ENCODE measurements around the gene WDR70.
"Not testable (repeated sequence)": the region's sequence is repeated elsewhere in the genome, so short reads cannot be mapped to it uniquely, and the experiment has no call there.

Gene WDR70

GRCh38 chr5:37628876-37629275 lies 249.8 kb downstream of the WDR70 start:
- in situ Hi-C loops (cut with MboI; ENCODE audit: low sequenced_read_pairs): no loop called here

GRCh38 chr5:37631939-37632338 lies 252.8 kb downstream of the WDR70 start:
- in situ Hi-C loops (cut with MboI; ENCODE audit: low sequenced_read_pairs): no loop called here

DNA sequence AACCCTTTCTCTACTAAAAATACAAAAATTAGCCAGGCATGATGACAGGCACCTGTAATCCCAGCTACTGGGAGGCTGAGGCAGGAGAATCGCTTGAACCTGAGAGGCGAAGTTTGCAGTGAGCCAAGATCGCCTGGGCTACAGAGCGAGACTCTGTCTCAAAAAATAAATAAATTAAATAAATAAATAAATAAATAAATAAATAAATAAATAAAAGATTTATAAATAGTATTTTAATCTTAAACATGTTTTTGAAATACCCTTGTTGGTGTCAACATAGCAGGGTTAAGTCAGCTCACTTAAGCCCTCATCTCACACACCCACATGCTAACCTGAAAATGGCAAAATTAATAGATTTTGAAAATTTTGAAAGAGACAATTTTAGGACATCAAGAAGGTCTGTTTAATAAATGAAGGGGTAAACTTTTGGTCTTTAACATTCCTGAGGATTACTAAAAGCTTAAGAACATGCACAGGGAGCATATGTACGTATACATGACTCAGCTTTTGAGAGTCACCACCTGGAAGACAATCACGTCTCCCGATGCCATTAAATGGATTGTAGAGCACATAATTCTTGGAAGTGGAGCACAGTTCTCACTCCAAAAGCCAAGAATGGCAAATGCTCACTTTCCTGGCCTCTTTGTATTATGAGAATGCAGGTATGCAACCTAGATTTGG lies 258.2 kb downstream of the WDR70 start:
- in situ Hi-C loops (cut with MboI; ENCODE audit: low sequenced_read_pairs): no loop called here

DNA sequence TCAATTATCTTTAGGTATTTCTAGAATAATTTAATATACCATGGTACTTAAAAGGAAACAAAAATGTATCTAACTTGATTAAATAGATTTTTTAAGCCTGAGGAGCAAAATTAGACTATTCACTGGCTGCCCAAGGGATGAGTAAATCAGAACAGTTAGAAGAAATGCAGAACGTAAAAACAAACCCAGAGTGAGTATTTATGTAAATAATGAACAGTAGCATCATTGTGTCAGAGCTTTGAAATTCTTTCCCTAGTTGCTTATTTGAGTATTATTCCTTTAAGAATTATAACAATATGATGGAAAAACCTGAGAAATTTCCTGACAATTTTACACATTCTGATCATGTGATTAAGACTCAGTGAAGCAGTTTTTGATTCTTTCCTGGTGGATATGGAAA lies 259.8 kb downstream of the WDR70 start:
- in situ Hi-C loops (cut with MboI; ENCODE audit: low sequenced_read_pairs): no loop called here

GRCh38 chr5:37640088-37640487 lies 261.0 kb downstream of the WDR70 start:
- in situ Hi-C loops (cut with MboI; ENCODE audit: low sequenced_read_pairs): no loop called here

DNA sequence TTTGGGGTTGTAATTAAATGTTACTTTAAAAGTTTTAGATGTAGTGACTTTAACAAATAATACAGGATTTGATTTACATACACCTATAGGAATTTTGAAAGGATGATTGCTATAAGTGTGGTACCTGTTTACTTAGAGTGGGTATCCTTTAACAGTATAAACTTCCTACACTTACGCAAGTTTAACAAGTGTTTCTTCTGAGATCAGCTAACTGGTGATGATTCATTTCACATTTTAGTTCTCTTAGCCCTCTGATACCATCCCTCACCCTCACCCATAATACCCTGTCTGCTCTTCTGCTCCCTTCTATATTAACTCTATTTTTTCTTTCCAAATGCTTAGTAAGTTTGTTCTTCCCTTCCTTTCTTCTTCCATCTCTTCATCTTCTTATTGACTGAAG lies 262.8 kb downstream of the WDR70 start:
- in situ Hi-C loops (cut with MboI; ENCODE audit: low sequenced_read_pairs): no loop called here

GRCh38 chr5:37645707-37646106 lies 266.6 kb downstream of the WDR70 start:
- in situ Hi-C loops (cut with MboI; ENCODE audit: low sequenced_read_pairs): no loop called here

DNA sequence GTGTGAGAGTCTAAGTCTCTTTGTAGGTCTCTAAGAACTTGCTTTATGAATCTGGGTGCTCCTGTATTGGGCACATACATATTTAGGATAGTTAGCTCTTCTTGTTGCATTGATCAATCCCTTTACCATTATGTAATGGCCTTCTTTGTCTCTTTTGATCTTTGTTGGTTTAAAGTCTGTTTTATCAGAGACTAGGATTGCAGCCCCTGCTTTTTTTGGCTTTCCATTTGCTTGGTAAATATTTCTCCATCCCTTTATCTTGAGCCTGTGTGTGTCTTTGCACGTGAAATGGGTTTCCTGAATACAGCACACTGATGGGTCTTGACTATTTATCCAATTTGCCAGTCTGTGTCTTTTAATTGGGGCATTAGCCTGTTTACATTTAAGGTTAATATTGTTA lies 275.4 kb downstream of the WDR70 start:
- in situ Hi-C loops (cut with MboI; ENCODE audit: low sequenced_read_pairs): not testable (repeated sequence)

GRCh38 chr5:37657046-37657445 lies 277.9 kb downstream of the WDR70 start:
- in situ Hi-C loops (cut with MboI; ENCODE audit: low sequenced_read_pairs): no loop called here

DNA sequence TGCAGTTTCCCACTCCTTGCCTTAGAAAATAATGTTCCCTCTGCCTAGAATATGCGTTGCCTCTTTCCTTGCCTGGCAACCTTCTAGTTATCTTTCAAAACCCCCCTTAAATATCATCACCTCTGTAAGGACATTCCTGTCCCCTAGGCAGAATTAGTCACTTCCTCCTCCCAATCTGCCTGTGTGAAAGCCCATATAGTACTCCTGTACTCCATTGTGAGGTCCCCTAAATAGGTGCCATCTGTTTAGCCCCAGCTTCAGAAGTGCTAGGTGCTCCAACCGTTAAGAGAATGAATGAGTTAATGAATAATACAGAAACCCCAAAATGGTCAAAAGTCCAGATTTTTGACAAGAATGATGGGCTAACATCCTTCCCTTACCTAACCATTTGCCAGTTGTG lies 279.3 kb downstream of the WDR70 start:
- in situ Hi-C loops (cut with MboI; ENCODE audit: low sequenced_read_pairs): no loop called here

DNA sequence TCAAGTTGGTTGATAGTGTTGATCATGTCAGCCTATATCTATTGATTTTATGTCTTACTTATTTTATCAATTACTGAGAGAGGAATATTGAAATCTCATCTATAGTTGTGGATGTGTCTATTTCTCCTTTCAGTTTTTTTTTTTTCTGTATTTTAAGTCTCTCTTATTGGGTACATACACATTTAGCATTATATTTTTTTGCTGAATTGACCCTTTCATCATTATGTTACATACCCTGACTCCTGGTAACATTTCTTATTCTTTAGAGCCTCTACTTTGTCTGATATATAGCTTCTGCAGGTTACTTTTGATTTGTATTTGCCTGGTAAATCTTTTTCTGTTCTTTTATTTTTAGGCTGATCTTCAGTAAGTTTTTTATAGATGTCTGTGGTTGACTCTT lies 281.2 kb downstream of the WDR70 start:
- in situ Hi-C loops (cut with MboI; ENCODE audit: low sequenced_read_pairs): no loop called here

- in situ Hi-C loops (cut with MboI; ENCODE audit: low sequenced_read_pairs): no loop called here
These were observed 282.3 kb downstream of the WDR70 start for GRCh38 chr5:37661227-37661920.

GRCh38 chr5:37661951-37662350 lies 282.8 kb downstream of the WDR70 start:
- in situ Hi-C loops (cut with MboI; ENCODE audit: low sequenced_read_pairs): no loop called here

- in situ Hi-C loops (cut with MboI; ENCODE audit: low sequenced_read_pairs): no loop called here
These were observed 283.2 kb downstream of the WDR70 start for GRCh38 chr5:37662362-37662761.

DNA sequence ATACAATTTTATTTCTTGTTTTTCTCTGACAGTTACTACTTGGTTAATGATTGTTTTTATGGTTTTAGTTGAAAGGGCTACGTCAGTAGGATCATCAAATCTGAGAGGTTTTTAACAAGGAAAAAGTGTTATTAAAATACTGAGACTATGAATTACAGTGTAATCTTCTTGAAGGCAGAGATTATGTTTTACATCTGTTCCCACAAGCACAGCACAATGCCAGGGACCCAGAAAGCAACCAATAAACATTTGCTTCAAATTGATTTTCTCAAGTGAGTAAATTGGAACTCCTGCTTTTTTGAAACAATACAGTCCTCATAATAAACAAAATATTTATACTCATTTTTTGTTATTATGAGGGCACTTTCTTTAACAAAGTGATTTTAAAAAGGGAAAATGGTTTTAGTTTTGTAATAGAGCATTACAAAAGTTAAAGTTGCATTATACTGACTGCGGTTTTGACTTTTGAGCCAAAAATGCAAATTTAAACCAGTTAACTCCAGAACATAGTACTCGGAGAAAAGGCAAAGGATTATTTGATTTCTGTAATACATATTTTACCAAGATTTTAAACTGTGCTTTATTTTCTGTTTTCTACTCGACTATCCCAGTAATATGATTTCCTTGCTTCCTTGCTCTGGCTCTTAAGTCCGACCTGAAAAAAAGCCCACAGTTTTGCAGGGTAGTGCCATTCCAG lies 283.8 kb downstream of the WDR70 start:
- in situ Hi-C loops (cut with MboI; ENCODE audit: low sequenced_read_pairs): no loop called here

GRCh38 chr5:37663538-37663937 lies 284.4 kb downstream of the WDR70 start:
- in situ Hi-C loops (cut with MboI; ENCODE audit: low sequenced_read_pairs): no loop called here

DNA sequence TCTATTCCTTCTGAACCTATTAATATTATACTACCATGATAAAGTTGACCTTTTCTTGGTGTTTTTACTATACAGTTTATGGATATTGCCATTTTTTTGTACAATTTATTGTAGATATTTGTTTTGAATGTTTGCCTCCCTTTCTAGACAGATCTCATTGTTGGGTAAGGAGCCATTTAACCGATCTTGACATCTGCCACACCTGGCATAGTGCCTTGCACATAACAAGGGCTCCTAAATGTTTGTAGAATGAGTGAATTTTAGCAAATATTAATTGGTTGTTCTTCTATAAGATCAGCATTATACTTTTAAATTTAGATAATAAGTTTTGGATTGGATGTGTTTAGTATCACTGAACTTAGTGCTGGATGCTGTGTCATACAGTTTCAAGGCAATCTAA lies 285.4 kb downstream of the WDR70 start:
- in situ Hi-C loops (cut with MboI; ENCODE audit: low sequenced_read_pairs): no loop called here

GRCh38 chr5:37665272-37665671 lies 286.2 kb downstream of the WDR70 start:
- in situ Hi-C loops (cut with MboI; ENCODE audit: low sequenced_read_pairs): no loop called here

- in situ Hi-C loops (cut with MboI; ENCODE audit: low sequenced_read_pairs): no loop called here
These were observed 286.8 kb downstream of the WDR70 start for GRCh38 chr5:37665889-37666288.

- in situ Hi-C loops (cut with MboI; ENCODE audit: low sequenced_read_pairs): no loop called here
These were observed 288.3 kb downstream of the WDR70 start for GRCh38 chr5:37667430-37667829.

DNA sequence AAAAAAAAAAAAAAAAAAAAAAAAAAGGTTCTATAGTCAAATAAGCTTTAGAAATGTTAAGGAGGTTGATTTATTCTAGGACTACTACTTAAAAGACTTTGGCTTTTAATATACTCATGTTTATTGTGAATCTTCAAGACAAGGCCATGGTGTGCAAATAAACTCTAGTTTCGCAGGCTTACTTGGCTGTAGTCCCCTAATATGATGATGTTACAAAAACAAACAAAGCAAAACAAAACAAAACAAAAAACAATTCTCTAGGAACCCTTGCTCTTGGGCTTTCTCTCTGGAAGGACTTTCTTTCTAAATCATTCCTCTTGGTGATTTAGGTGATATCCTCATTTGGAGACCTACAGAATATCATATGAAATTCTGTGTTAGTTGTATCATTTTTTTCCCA lies 288.7 kb downstream of the WDR70 start:
- in situ Hi-C loops (cut with MboI; ENCODE audit: low sequenced_read_pairs): no loop called here

DNA sequence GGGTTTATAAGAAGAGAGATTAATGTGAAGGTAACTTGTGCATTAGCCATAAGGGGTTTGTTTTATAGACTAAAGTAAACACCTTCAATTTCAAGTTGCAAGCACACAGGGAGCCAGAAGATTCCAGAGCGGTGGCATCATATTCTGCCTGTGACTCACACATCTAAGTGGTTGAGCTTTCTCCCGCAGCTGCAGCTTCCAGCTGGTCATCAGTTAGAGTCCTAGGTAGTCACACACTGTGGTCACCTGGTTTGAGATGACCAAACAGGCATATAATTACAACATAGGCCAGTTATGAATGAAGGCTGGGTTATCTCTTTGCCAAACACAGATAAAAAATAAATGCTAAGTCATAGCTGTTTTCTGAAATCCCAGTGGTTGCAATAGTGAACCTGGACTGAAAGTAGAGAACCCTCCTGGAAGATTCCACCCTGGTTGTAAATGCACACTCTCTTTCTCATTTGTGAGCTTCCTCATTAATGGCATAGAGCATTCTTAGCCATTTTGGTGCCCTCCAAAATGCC lies 289.5 kb downstream of the WDR70 start:
- in situ Hi-C loops (cut with MboI; ENCODE audit: low sequenced_read_pairs): no loop called here

Data from HL-60/S4 treated with retinoic acid at 250 ng/mL for 4 days and 3 days (cell line).